GM19467 (cell line): Measurements from ENCODE around the gene NRCAM.

Source experiments
- ATAC-seq: cut with Tn5 transposase; IDR thresholded peaks from one replicate; pipeline ENCODE4 v1.9.1; 2021; ENCODE audit warnings: mild to moderate bottlenecking, moderate library complexity; ENCODE audit not compliant: unreplicated experiment

The NRCAM gene

DNA sequence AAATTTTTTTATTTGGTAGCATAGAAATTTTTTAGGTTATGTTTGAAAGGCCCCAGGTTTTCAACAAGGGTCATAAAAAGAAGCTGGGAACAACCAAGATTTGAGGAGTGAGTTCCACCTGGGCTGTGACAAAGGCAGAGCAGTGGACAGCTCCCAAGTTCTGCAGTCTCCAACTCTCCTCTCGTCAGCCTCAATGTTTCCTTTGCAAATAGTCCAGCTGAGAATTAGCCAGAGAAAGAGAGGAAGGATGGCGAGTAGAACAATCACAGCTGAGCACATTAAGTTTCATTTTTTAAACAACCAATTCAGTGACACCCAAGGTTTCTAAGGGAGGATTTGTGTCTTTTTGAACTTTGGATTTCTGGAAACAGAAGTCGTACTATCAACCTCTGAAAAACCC is 143.2 kb downstream of the NRCAM start:
- no peak for ATAC-seq

DNA sequence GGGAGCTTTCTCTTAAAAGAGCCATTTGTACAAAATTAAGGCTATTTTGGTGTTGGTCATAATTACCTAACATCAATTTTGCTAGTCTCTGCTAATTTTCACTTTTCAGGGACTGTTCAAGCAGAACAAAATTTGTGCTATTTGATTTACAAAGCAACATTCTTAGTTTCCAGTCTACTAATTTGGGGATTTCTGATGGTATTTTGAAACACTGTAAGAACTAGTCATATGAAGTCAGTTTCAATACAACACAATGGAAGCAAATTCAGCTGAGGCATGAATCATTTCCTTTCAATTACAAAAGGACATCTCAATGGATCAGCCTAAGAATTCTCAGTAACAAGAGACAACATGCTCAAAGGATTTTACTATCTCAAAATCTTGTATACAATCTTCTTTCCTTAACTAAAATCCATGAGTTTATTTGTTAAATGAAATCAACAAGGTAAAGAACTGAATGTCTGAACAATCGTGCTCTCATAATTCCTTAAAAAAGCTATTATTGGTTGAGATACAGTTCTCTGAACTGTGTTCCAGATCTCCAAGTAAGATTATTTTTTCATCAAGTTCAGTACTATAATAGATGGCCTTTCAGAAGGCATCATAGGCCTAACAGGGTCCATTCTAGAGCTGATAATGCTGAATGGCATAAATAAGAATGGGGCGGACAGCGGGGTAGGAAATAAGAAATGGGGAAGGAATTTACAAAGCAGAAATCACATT is 144.6 kb downstream of the NRCAM start:
- ATAC-seq, result no peak

DNA sequence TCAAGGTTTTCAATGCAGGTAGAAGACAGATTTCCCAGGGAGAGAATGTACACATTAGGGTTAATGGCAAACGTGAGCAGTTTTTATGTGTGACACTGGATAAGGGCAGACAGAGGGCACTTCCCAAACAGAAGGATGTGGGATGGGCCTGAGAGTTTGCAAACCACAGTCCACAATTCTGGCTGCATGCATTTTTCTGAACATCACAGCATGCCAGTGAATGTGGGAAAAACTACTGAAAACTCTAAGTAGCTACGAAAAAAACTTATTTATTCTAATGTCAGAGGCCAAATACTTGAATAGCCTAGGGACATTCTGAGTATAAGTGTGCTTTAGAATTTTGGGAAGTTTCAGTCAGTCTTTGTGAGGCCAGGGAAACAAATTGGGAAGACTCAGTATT is 145.9 kb downstream of the NRCAM start:
- no peak for ATAC-seq

DNA sequence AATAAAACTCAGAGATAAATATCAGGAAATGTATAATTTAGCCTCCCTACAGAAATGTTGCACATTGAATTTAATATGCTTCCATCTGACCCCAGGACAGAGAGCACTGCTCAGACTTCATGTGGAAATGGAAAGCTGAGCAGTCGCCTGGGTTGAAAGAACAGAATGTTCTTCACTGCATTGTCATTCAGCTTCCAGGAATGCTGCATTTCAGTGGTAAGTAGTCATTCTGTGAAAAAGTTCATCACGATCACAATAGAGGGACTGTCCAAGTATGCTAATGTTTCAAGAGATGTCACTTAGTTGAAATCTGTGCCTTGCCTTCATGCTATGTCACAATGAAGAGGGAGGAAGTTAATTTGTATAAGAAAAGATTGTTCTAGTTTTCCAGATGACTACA is 147.3 kb downstream of the NRCAM start:
- no peak for ATAC-seq

DNA sequence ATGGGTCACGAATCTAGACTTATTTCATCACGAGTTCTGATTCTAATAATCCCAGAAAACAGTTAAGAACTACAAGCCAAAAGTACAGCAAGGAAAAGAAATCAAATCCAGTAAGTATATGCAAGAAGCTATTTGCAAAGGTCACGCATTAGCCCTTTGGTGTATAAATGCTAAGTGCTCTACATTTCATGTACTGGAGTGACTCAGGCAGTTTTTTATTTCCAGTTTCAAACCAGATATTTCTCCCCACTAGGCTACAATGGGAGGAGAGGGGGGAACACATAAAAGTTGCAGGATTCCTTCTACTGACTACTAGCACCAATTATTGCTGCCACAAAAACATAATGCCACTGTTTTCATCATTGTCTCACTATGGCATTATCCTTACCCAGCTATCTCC is 148.0 kb downstream of the NRCAM start:
- no peak for ATAC-seq

DNA sequence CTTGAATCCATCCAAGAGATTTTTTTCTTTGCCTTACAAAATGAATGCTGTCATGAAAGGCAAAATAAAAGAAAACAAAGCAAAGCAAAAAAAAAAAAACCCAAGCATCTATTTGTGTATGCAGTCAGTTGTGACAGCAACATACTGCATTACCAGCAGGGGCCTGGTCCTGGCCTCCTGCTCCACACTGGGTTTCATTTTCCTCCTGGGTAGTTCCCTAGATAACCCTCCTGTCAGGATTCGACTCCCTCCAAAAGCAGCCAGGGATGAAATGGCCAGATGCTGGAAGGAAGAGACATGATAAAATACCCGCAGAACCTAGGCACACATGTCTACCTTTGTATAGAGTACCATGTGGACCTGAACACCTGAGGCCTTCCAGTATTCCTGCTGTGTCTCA is 148.6 kb downstream of the NRCAM start:
- ATAC-seq, result no peak

DNA sequence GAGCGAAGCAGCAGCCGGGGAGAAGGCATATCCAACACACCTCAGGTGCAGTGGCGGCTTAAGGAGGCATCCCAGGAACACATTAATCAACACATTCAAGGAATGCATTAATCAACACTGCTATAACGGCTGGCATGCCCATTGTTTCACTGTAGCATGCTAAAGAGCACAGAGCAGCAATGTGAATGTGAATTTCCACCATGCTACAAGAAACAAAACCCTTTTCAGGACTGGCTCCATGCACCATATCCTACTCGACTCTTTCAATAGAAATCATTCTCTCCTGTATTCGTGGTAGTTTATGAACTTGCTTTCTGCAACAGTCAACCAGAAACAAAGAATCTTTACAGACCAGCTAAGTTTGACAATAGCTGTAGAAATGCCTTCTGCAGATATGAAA is 149.0 kb downstream of the NRCAM start:
- ATAC-seq, result no peak

DNA sequence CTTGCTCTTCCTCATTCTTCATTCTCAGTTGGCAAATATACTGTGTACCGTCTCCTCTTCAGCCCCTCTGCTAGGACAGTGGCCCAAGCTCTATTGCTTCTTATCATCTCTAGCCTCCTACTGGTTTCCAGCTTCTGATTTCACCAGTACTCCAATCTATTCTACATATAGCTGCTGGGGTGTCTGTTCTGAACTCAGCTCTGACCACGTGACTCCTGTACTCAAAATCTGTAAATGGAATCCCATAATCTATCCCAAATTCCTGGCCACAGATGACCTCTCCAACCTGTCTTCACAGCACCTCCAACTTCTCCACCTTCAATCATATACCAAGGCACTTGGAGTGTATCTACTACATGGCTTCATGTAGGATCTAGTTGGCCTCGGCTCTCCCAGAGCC is 152.9 kb downstream of the NRCAM start:
- no peak for ATAC-seq

DNA sequence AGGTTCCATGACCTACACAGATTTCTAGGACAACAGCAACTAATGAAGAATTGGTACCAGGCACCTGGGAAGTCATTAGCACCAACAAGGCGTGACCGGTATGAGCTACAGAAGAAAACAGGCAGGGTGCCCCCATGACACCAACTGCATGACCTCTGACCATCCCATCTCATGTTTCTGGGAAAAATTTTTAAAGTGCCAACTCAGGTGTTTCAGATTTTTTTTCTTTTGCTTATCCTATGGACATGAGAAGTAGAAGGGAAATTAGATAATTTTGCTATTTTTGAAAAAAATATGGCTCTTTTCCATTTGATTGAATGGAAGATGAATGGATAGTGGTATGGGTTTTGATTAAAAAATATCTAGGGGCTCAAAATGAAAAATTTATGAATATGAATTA is 154.8 kb downstream of the NRCAM start:
- no peak for ATAC-seq

DNA sequence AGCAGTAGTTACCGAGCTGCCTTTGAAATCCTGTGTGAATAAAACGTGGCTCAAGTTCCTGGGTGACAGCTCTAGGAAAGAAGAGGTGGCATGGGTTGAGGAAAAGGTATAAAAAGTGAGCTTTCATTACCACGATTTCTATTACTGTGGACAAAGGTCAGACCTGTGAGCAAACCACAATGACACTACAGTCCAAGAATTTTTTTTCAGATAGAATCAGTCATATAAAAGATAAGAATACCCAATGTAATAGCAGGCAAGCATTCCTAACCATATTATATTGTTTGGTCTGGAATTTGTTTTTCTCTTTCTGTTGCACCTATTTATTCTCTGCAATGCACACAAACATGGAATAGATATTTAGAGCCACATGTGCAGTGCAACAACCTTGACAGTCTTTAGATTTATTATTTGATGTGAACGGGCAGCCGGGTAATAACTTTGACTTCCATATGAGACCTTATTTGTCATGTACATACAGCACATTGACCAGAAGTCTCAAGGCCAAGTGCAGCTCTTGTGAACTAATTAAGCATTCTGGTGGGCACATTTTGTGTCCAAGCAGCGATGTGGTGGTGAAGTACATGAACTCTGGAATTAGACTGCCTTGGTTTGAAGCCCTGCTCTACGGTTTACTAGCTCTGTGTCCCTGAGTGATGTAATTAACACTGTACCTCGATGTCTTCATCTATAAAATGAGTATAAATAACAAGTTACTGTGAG is 156.8 kb downstream of the NRCAM start:
- no peak for ATAC-seq

DNA sequence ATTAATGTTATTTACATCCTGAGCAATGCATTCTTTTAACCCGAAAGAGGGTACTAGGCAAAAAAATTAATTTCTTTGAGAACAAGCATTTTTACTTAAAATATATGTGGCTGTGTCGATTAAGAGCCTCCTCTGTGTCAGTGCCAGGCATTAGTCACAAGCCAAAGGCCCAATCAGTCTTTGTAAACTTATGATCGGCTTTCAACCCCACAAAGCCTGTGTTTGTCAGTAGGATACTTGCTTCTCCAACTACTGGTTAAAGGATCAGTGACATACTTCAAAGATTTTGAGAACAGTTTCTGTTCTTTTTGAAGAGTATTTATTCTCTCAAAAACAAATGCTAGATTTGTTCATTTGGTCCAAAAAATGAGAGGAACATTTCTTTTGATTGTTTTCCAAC is 159.3 kb downstream of the NRCAM start:
- no peak for ATAC-seq

DNA sequence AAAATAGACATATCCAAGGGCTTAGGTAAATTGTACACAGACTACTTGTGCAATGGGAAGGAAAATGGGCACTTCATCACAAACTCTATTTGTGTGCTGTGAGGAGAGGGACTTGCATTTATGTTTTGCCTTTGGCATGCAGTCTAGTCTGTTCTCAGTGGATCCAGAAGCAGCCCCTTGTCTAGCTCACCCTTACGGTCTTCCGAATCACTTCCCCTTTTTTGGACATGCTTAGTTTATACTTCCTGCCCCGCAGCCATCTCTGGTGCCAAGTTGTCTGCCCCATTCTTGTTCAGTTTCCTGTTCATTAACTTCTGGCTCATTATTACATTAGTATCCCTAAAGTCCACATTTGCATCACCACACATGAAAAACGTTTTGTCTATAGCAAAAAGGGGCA is 161.6 kb downstream of the NRCAM start:
- ATAC-seq, result peak; percentile 99

DNA sequence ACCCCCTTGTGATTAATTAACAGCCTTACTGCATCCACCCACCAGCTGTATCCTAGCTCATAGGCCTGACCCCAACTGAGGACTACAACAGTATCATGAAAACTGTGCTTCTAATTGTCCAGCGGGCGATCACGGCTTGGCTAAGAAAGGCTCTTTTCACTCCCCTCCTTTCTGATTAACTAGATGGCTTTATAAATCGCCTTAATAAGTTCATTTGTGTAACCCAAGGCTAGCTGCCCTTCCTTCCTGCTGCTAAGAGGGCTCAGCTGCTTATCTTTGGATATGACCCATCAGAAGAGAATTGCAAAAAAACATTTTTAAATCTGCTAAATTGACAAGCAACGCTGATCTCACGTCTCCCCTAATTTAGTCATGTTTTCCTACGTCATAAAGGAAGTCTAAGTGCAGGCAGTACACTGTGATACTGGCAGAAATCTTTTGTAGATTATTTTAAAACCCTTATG is 163.1 kb downstream of the NRCAM start:
- ATAC-seq, result no peak

DNA sequence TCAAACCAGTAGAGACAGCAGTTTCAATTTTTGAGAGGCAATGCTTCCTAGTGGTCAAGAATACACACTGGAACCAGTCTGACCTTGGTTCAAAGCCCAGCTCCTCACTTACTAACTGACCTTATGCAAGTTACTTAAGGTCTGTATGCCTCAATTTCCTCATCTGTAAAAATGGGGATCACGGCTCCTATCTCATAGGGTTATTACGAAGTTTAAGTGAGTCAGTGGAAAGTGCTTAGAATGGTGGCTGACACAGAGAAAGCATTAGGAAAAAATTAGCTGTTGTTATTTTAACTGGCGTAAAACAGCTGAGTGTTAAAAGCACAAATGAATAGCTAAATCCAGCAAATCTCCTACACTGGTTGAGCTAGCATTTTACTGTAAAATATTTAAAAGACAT is 163.7 kb downstream of the NRCAM start:
- ATAC-seq, result no peak

DNA sequence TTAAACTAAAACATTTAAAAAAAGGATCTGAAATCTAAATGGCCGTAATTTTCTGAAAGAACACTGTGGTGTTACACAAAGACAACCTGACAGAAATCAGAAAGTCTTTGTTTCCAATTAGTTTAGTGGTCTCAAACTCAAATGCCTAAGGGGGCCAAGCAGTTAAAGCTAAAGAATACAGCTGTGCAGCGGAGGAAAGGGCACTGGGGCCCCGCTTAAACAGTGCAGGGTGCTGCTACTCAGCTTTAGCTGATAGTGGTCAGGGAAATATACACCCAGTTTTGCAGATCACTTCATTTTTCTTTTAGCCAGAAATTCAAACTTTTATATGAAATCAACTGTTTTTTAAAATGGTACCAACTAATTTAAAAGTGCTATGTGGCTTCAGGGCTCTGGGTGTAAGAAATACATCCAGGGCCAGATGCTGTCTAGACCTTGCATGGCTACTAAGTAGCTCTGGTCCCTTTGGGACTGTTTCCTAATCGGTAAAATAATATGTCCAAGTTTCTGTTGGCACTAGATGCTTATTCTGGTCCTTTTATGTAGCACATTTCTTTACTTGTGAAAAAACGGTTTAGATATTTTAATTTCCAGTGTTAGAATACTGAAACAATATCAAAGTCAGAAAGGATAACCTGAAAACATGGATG is 164.3 kb downstream of the NRCAM start:
- ATAC-seq, result no peak

DNA sequence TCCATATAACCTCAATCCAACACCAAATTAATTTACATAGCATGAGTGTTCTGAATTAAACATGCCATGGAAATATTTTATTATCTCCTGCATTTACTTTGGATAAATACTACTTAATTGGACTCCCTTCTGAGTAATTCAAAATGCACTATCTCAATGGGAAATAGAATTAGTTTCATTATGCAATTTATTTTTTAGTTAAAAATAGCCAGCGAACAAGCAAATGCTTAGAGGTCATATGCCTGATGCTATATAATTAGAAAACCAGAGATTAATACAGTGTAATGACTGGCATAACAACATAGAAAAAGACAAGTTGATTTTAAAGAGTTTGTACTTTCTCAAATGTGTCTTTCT is 165.1 kb downstream of the NRCAM start:
- no peak for ATAC-seq

DNA sequence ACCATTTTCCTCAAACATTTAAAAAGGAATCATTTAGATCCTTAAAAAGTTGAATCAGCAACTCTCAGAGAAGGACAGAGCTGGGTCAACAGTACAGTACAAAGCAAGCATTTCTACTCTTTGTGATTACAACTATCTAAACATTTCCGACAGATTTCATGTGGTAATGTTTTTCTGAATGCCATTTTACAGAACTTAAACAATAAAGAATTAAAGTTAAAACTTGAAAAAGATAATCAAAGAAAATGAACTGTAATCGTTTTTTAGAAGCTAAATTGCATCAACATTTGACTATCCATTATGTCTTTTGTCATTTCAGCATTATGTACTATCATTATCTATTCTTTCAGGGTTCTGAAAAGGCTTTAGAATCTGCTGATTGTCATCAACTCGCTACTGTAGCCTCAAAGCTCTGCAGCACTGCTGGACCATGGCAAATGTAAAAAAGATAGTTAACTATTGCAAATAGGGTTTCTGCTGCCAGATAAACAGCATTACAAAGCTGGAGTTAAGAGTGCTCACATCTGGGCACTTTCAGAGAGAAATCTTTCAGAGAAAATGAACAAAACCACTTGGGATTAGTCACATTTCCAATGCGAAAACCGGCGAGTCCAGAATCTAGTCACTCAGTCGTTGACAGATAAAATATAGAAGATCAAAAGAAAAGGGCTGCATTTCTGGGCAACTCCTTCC is 165.6 kb downstream of the NRCAM start:
- no peak for ATAC-seq

DNA sequence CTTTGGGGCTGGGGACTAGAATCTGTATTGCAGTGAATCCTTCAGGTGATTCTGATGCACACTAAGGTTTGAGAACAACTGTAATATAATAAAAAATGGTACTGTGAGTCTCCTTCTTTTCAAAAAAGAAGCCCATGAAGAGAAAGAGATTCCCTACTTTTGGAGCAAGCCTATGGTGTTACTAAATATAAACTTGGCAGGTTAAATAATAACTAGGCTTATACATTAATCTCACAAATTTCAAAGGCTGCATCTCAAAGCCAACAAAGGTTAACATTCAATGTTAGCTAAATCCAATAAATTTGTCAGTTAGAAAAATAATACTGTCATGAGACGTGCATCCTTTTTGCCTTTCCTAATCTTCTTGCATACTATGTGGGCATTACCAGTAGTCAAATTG is 166.4 kb downstream of the NRCAM start:
- no peak for ATAC-seq

DNA sequence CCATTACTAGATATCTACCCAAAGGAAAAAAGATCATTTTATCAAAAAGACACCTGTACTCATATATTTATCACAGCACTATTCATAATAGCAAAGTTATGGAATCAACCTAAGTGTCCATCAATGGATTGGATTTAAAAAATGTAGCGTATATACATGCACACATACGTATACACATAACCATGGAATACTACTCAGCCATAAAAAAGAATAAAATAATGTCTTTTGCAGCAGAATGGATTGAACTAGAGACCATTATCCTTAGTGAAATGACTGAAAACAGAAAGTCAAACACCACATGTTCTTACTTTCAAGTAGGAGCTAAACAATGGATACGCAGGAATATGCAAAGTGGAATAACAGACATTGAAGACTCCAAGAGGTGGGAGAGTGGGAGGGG is 168.4 kb downstream of the NRCAM start:
- ATAC-seq, result no peak

DNA sequence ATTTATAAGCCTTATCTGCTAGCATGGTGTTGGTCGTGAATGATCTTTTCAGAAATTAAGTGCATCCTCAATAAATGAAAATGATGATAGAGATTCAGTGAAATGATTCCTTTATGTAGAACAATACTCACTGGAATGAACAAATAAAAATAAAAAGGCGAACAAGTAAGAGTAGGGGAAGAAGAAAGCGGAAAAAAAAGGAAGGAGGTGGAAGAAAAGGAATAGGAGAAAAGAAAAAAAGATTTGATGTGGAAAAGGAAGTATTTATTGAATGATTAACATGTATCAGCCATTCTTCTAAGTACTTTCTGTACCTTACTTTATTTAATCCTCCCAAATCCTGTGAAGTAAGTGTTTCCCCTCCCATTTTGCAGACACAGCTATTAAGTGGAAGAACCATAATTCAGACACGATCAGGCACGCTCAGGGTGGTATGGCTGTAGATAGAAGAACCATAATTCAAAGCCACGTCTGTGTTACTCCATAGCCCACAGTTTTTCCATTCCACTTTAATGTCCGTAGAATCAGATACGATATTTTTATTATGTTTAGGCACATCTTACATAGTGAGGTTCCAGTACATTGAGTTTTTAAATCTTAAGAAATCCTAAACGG is 169.8 kb downstream of the NRCAM start:
- ATAC-seq, result no peak

DNA sequence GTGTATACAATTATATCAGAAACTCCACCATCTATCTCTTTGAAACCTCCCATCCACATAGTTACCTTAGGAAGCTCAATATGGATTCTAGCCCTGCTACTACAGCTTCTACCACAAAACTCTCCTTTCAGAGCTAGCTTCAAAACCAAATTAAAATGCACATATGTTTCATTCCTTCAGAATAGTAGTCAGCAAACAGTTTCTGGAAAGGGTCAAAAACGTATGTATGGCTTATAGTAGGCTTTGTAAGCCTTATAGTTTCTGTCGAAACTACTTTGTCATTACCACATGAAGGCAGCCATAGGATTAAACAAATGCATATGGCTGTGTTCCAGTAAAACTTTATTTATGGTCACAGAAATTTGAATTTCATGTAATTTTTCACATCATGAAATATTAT is 170.5 kb downstream of the NRCAM start:
- no peak for ATAC-seq
